ENCODE results near the gene TWIST2. TPM values are rescaled to one million over a fixed set of nuclear protein-coding genes. Genes with fewer than 3 reads are reported as not detected.

The TWIST2 gene
- total RNA-seq = not detected in 2 replicates

GRCh38 chr2:238847841-238848690 lies at the start of gene TWIST2:
Gene TWIST2 (plus strand): TSS chr2:238848085. CDS start chr2:238848216, 131 bp downstream.
- no peak within 1 kb of the TSS for H3K27ac Mint-ChIP-seq
- H3K4me1 Mint-ChIP-seq = no peaks in the 10 kb centered on the region
- no peaks in the 10 kb centered on the region for H3K9me3 Mint-ChIP-seq
- intact Hi-C loops (cut with micrococcal nuclease) = no loop called here
- no peak within 1 kb of the TSS for H3K4me3 Mint-ChIP-seq
- no peaks in the 10 kb centered on the region for H3K36me3 Mint-ChIP-seq (ENCODE audit: low read depth)
- peaks cover 52% of the 10 kb centered on the region for H3K27me3 Mint-ChIP-seq
- peak; percentile 52 for DNase-seq

- Mint-ChIP-seq H3K27me3 (peaks cover 6% of the 10 kb centered on the region), H3K36me3 (ENCODE audit: low read depth) (no peaks in the 10 kb centered on the region), H3K4me1 (no peaks in the 10 kb centered on the region), H3K9me3 (no peaks in the 10 kb centered on the region), H3K4me3 (no peak overlapping the region), H3K27ac (no peak overlapping the region)
- intact Hi-C loops (cut with micrococcal nuclease) = no loop called here
- DNase-seq = no peak
These were observed 46.1 kb upstream of the TWIST2 start for GRCh38 chr2:238801791-238802190.

- H3K4me1 Mint-ChIP-seq = no peaks in the 10 kb centered on the region
- no peaks in the 10 kb centered on the region for H3K9me3 Mint-ChIP-seq
- H3K27me3 Mint-ChIP-seq = peaks cover 6% of the 10 kb centered on the region
- intact Hi-C loops (cut with micrococcal nuclease) = no loop called here
- no peak for DNase-seq
- H3K36me3 Mint-ChIP-seq (ENCODE audit: low read depth) = no peaks in the 10 kb centered on the region
- H3K27ac Mint-ChIP-seq = no peak overlapping the region
- H3K4me3 Mint-ChIP-seq = no peak overlapping the region
These were observed 44.9 kb upstream of the TWIST2 start for GRCh38 chr2:238802957-238803356.

GRCh38 chr2:238803996-238804870 lies 43.7 kb upstream of the TWIST2 start:
- peaks cover 3% of the 10 kb centered on the region for H3K9me3 Mint-ChIP-seq
- no peaks in the 10 kb centered on the region for H3K4me1 Mint-ChIP-seq
- intact Hi-C loops (cut with micrococcal nuclease) = no loop called here
- peaks cover 4% of the 10 kb centered on the region for H3K27me3 Mint-ChIP-seq
- H3K4me3 Mint-ChIP-seq = no peak overlapping the region
- H3K36me3 Mint-ChIP-seq (ENCODE audit: low read depth) = no peaks in the 10 kb centered on the region
- no peak for DNase-seq
- no peak overlapping the region for H3K27ac Mint-ChIP-seq

GRCh38 chr2:238808761-238809160 lies 39.1 kb upstream of the TWIST2 start:
- Mint-ChIP-seq H3K4me3 (no peak overlapping the region), H3K9me3 (peaks cover 4% of the 10 kb centered on the region), H3K27ac (no peak overlapping the region), H3K27me3 (no peaks in the 10 kb centered on the region), H3K4me1 (no peaks in the 10 kb centered on the region), H3K36me3 (ENCODE audit: low read depth) (no peaks in the 10 kb centered on the region)
- intact Hi-C loops (cut with micrococcal nuclease) = no loop called here
- no peak for DNase-seq

GRCh38 chr2:238810321-238810720 lies 37.6 kb upstream of the TWIST2 start:
- intact Hi-C loops (cut with micrococcal nuclease) = no loop called here
- no peaks in the 10 kb centered on the region for H3K36me3 Mint-ChIP-seq (ENCODE audit: low read depth)

GRCh38 chr2:238811293-238811692 lies 36.6 kb upstream of the TWIST2 start:
- intact Hi-C loops (cut with micrococcal nuclease) = no loop called here
- H3K27me3 Mint-ChIP-seq = no peaks in the 10 kb centered on the region
- H3K4me1 Mint-ChIP-seq = no peaks in the 10 kb centered on the region
- H3K9me3 Mint-ChIP-seq = peaks cover 4% of the 10 kb centered on the region
- H3K36me3 Mint-ChIP-seq (ENCODE audit: low read depth) = no peaks in the 10 kb centered on the region
- H3K27ac Mint-ChIP-seq = no peak overlapping the region
- DNase-seq = no peak
- H3K4me3 Mint-ChIP-seq = no peak overlapping the region

More at GRCh38 chr2:238810321-238810720, 37.6 kb upstream of the TWIST2 start:
- Mint-ChIP-seq H3K4me1 (no peaks in the 10 kb centered on the region), H3K9me3 (peaks cover 4% of the 10 kb centered on the region), H3K4me3 (no peak overlapping the region), H3K27me3 (no peaks in the 10 kb centered on the region), H3K27ac (no peak overlapping the region)
- DNase-seq = no peak

GRCh38 chr2:238811759-238812158 lies 36.1 kb upstream of the TWIST2 start:
- no peaks in the 10 kb centered on the region for H3K4me1 Mint-ChIP-seq
- intact Hi-C loops (cut with micrococcal nuclease) = no loop called here
- no peak overlapping the region for H3K27ac Mint-ChIP-seq
- H3K27me3 Mint-ChIP-seq = no peaks in the 10 kb centered on the region
- DNase-seq = no peak
- peaks cover 4% of the 10 kb centered on the region for H3K9me3 Mint-ChIP-seq
- no peaks in the 10 kb centered on the region for H3K36me3 Mint-ChIP-seq (ENCODE audit: low read depth)
- H3K4me3 Mint-ChIP-seq = no peak overlapping the region

GRCh38 chr2:238813109-238813508 lies 34.8 kb upstream of the TWIST2 start:
- no peaks in the 10 kb centered on the region for H3K27me3 Mint-ChIP-seq
- no peaks in the 10 kb centered on the region for H3K4me1 Mint-ChIP-seq
- H3K4me3 Mint-ChIP-seq = no peak overlapping the region
- DNase-seq = no peak
- H3K27ac Mint-ChIP-seq = no peak overlapping the region
- intact Hi-C loops (cut with micrococcal nuclease) = no loop called here
- H3K36me3 Mint-ChIP-seq (ENCODE audit: low read depth) = no peaks in the 10 kb centered on the region
- peaks cover 4% of the 10 kb centered on the region for H3K9me3 Mint-ChIP-seq

GRCh38 chr2:238814815-238815214 lies 33.1 kb upstream of the TWIST2 start:
- Mint-ChIP-seq H3K4me1 (no peaks in the 10 kb centered on the region), H3K36me3 (ENCODE audit: low read depth) (no peaks in the 10 kb centered on the region), H3K4me3 (no peak overlapping the region), H3K9me3 (peaks cover 5% of the 10 kb centered on the region), H3K27me3 (no peaks in the 10 kb centered on the region), H3K27ac (no peak overlapping the region)
- no peak for DNase-seq
- intact Hi-C loops (cut with micrococcal nuclease) = no loop called here

- no peak for DNase-seq
- H3K4me1 Mint-ChIP-seq = no peaks in the 10 kb centered on the region
- intact Hi-C loops (cut with micrococcal nuclease) = no loop called here
- no peak overlapping the region for H3K4me3 Mint-ChIP-seq
- no peak overlapping the region for H3K27ac Mint-ChIP-seq
- H3K36me3 Mint-ChIP-seq (ENCODE audit: low read depth) = no peaks in the 10 kb centered on the region
- H3K9me3 Mint-ChIP-seq = peaks cover 9% of the 10 kb centered on the region
- no peaks in the 10 kb centered on the region for H3K27me3 Mint-ChIP-seq
These were observed 31.6 kb upstream of the TWIST2 start for GRCh38 chr2:238816291-238816690.

- Mint-ChIP-seq H3K27ac (no peak overlapping the region), H3K36me3 (ENCODE audit: low read depth) (no peaks in the 10 kb centered on the region), H3K4me3 (no peak overlapping the region), H3K9me3 (peaks cover 9% of the 10 kb centered on the region), H3K4me1 (no peaks in the 10 kb centered on the region), H3K27me3 (no peaks in the 10 kb centered on the region)
- intact Hi-C loops (cut with micrococcal nuclease) = no loop called here
- DNase-seq = no peak
These were observed 30.5 kb upstream of the TWIST2 start for GRCh38 chr2:238817382-238817781.

- intact Hi-C loops (cut with micrococcal nuclease) = no loop called here
- Mint-ChIP-seq H3K36me3 (ENCODE audit: low read depth) (no peaks in the 10 kb centered on the region), H3K27ac (no peak overlapping the region), H3K9me3 (peaks cover 9% of the 10 kb centered on the region), H3K4me3 (no peak overlapping the region), H3K4me1 (no peaks in the 10 kb centered on the region), H3K27me3 (no peaks in the 10 kb centered on the region)
- no peak for DNase-seq
These were observed 30.0 kb upstream of the TWIST2 start for GRCh38 chr2:238817891-238818290.

- Mint-ChIP-seq H3K27me3 (no peaks in the 10 kb centered on the region), H3K27ac (no peak overlapping the region), H3K9me3 (peaks cover 9% of the 10 kb centered on the region), H3K4me1 (no peaks in the 10 kb centered on the region), H3K4me3 (no peak overlapping the region), H3K36me3 (ENCODE audit: low read depth) (no peaks in the 10 kb centered on the region)
- intact Hi-C loops (cut with micrococcal nuclease) = no loop called here
- no peak for DNase-seq
These were observed 29.3 kb upstream of the TWIST2 start for GRCh38 chr2:238818561-238818960.

Data from activated CD4-positive, alpha-beta T cell treated with anti-CD3 and anti-CD28 coated beads, Interleukin-2, amount 10 ng/mL, durations not matched to agents 24 days and 14 days (primary cell).